Smooth muscle cell (in vitro differentiated cells): ENCODE measurements around the gene LEAP2. TPM values are rescaled to one million over a fixed set of nuclear protein-coding genes. Genes with fewer than 3 reads are reported as not detected.

Source experiments
- DNase-seq: peaks from one replicate; lab custom pipeline; 2025; ENCODE audit not compliant: unreplicated experiment; lab: John Stamatoyannopoulos, UW
- H2AFZ ChIP-seq: fragments of 200-600 bp; sonication (generic); 2 replicates; pipeline ENCODE4 v1.6.0; 2016; ENCODE audit warnings: antibody characterized with exemption, low read depth, mild to moderate bottlenecking
- H3F3A ChIP-seq: fragments of 200-600 bp; sonication (generic); 2 replicates; pipeline ENCODE4 v1.6.0; 2017; ENCODE audit warnings: antibody characterized with exemption, low read depth
- H3K27ac ChIP-seq: fragments of 200-600 bp; sonication (generic); 2 replicates; pipeline ENCODE4 v1.5.1; 2016; ENCODE audit warnings: low read depth, mild to moderate bottlenecking
- H3K27me3 ChIP-seq: fragments of 200-600 bp; sonication (generic); 2 replicates; pipeline ENCODE4 v1.6.1; 2016; ENCODE audit warnings: low read depth, mild to moderate bottlenecking
- H3K36me3 ChIP-seq: fragments of 200-600 bp; sonication (generic); 2 replicates; pipeline ENCODE4 v1.5.1; 2016; ENCODE audit warnings: low read depth
- H3K4me1 ChIP-seq: fragments of 200-600 bp; sonication (generic); 2 replicates; pipeline ENCODE4 v1.5.1; 2016; ENCODE audit warnings: low read depth
- H3K4me2 ChIP-seq: fragments of 200-600 bp; sonication (generic); 2 replicates; pipeline ENCODE4 v1.6.0; 2016; ENCODE audit warnings: mild to moderate bottlenecking
- H3K4me3 ChIP-seq: fragments of 200-600 bp; sonication (generic); 2 replicates; pipeline ENCODE4 v1.5.1; 2016; ENCODE audit warnings: mild to moderate bottlenecking
- H3K79me2 ChIP-seq: fragments of 200-600 bp; sonication (generic); 2 replicates; pipeline ENCODE4 v1.6.0; 2016; ENCODE audit warnings: low read depth, mild to moderate bottlenecking
- H3K9ac ChIP-seq: fragments of 200-600 bp; sonication (generic); 2 replicates; pipeline ENCODE4 v1.6.0; 2016; ENCODE audit warnings: low read depth
- H3K9me3 ChIP-seq: fragments of 200-600 bp; sonication (generic); replicated peaks from 2 replicates; pipeline ENCODE4 v1.5.1; 2016; ENCODE audit warnings: low read depth
- H4K20me1 ChIP-seq: fragments of 200-600 bp; sonication (generic); 2 replicates; pipeline ENCODE4 v1.6.0; 2016; ENCODE audit warnings: low read depth
- CTCF ChIP-seq: fragments of 200-600 bp; sonication (generic); IDR thresholded peaks from 2 replicates; pipeline ENCODE4 v1.5.1; 2017; ENCODE audit warnings: borderline replicate concordance, mild to moderate bottlenecking, antibody characterized with exemption; ENCODE audit not compliant: insufficient read depth, poor library complexity, severe bottlenecking
- WGBS: methylation state at CpG from one replicate; pipeline ENCODE4 v1.1.7; 2016; ENCODE audit warnings: low lambda C conversion rate; 5-methylcytosine and 5-hydroxymethylcytosine counted together
- polyA plus RNA-seq: library from polyadenylated mRNA; unstranded; fragments of >200 nt; fragmentation: Nextera tagmentation; extraction: Ambion mirVana; gene quantifications from 2 replicates; pipeline ENCODE4 v1.2.1, GENCODE V29; 2016
- total RNA-seq: library from RNA; depleted of rRNA; stranded (reverse); fragments of >200 nt; gene quantifications from 2 replicates; pipeline ENCODE4 v1.2.3, GENCODE V29; 2014

Gene LEAP2
- total and polyA plus RNA-seq, 2 experiments from 2014 or later, result 0.27 to 0.55 TPM

GRCh38 chr5:132837868-132838267 is 35.6 kb upstream of the LEAP2 start:
- 91% methylated on average over 2 of the region's 2 CpGs for WGBS
- H2AFZ ChIP-seq, result no peak overlapping the region
- no peak overlapping the region for H3K4me2 ChIP-seq
- H3K9ac ChIP-seq, result no peak overlapping the region
- no peak overlapping the region for H3K27ac ChIP-seq
- no peak for TF ChIP-seq CTCF
- DNase-seq, result no peak
- no peaks in the 10 kb centered on the region for H4K20me1 ChIP-seq
- peaks cover 12% of the 10 kb centered on the region for H3K4me1 ChIP-seq
- H3F3A ChIP-seq, result no peaks in the 10 kb centered on the region
- H3K4me3 ChIP-seq, result no peak overlapping the region
- no peaks in the 10 kb centered on the region for H3K9me3 ChIP-seq
- no peaks in the 10 kb centered on the region for H3K36me3 ChIP-seq
- no peaks in the 10 kb centered on the region for H3K27me3 ChIP-seq
- no peaks in the 10 kb centered on the region for H3K79me2 ChIP-seq

GRCh38 chr5:132838516-132839282 is 34.8 kb upstream of the LEAP2 start:
- Histone ChIP-seq H3K9me3 (no peaks in the 10 kb centered on the region), H4K20me1 (no peaks in the 10 kb centered on the region), H3K9ac (no peak overlapping the region), H3F3A (no peaks in the 10 kb centered on the region), H3K4me2 (no peak overlapping the region), H3K79me2 (no peaks in the 10 kb centered on the region), H3K27me3 (no peaks in the 10 kb centered on the region), H3K27ac (no peak overlapping the region), H3K36me3 (no peaks in the 10 kb centered on the region), H3K4me1 (peaks cover 12% of the 10 kb centered on the region), H2AFZ (no peak overlapping the region), H3K4me3 (no peak overlapping the region)
- no peak for DNase-seq
- 62% methylated on average over 3 of the region's 3 CpGs for WGBS
- TF ChIP-seq CTCF, result no peak

GRCh38 chr5:132839426-132840301 is 33.8 kb upstream of the LEAP2 start:
- Histone ChIP-seq H3K27ac (peak overlapping the region; percentile 58), H3K4me2 (peak overlapping the region; percentile 30), H3K9ac (peak overlapping the region; percentile 16), H3F3A (no peaks in the 10 kb centered on the region), H3K27me3 (no peaks in the 10 kb centered on the region), H3K9me3 (no peaks in the 10 kb centered on the region), H2AFZ (peak overlapping the region; percentile 74), H3K79me2 (no peaks in the 10 kb centered on the region), H3K4me1 (peaks cover 12% of the 10 kb centered on the region), H4K20me1 (no peaks in the 10 kb centered on the region), H3K4me3 (no peak overlapping the region), H3K36me3 (no peaks in the 10 kb centered on the region)
- no peak for TF ChIP-seq CTCF
- DNase-seq, result no peak
- WGBS, result 52% methylated on average over 8 of the region's 8 CpGs
